H9 (cell line): Measurements from ENCODE around the gene MAPT. TPM values are rescaled to one million over a fixed set of nuclear protein-coding genes. Genes with fewer than 3 reads are reported as not detected.

ENCODE experiments used
- DNase-seq: peaks from one replicate; pipeline ENCODE4 v3.0.0-alpha.2; 2017
- H2AFZ ChIP-seq: one replicate; pipeline ENCODE4 v1.6.1; 2013; ENCODE audit warnings: mild to moderate bottlenecking, low read length, control low read depth, moderate library complexity
- H2AK5ac ChIP-seq: 2 replicates; pipeline ENCODE4 v1.6.1; 2013; ENCODE audit warnings: low read length, control low read depth, mixed read lengths; ENCODE audit not compliant: insufficient read length
- H2BK120ac ChIP-seq: one replicate; pipeline ENCODE4 v1.6.1; 2013; ENCODE audit warnings: low read depth, mild to moderate bottlenecking, low read length, control low read depth, inconsistent platforms; ENCODE audit not compliant: poor library complexity, severe bottlenecking
- H2BK12ac ChIP-seq: 2 replicates; pipeline ENCODE4 v1.6.1; 2013; ENCODE audit warnings: low read length, control low read depth, mixed read lengths, low read depth; ENCODE audit not compliant: insufficient read length
- H2BK15ac ChIP-seq: 2 replicates; pipeline ENCODE4 v1.6.1; 2013; ENCODE audit warnings: low read depth, low read length, control low read depth
- H2BK20ac ChIP-seq: one replicate; pipeline ENCODE4 v1.6.1; 2013; ENCODE audit warnings: low read depth, mild to moderate bottlenecking, low read length, control low read depth, inconsistent platforms; ENCODE audit not compliant: poor library complexity, severe bottlenecking
- H2BK5ac ChIP-seq: 2 replicates; pipeline ENCODE4 v1.6.1; 2013; ENCODE audit warnings: low read length, control low read depth, mixed read lengths; ENCODE audit not compliant: insufficient read length
- H3K14ac ChIP-seq: 2 replicates; pipeline ENCODE4 v1.6.1; 2013; ENCODE audit warnings: low read length, control low read depth; ENCODE audit not compliant: insufficient read depth
- H3K18ac ChIP-seq: 2 replicates; pipeline ENCODE4 v1.6.1; 2013; ENCODE audit warnings: low read depth, mild to moderate bottlenecking, mixed read lengths, low read length, control low read depth; ENCODE audit not compliant: insufficient read length
- H3K23ac ChIP-seq: 2 replicates; pipeline ENCODE4 v1.6.1; 2013; ENCODE audit warnings: low read length, control low read depth, mixed read lengths, low read depth; ENCODE audit not compliant: insufficient read length
- H3K23me2 ChIP-seq: 2 replicates; pipeline ENCODE4 v1.6.1; 2013; ENCODE audit warnings: low read depth, mild to moderate bottlenecking, mixed read lengths, low read length, control low read depth; ENCODE audit not compliant: insufficient read length, poor library complexity, severe bottlenecking
- H3K27ac ChIP-seq: 2 replicates; pipeline ENCODE4 v1.5.1; 2013; ENCODE audit warnings: low read length, control low read depth, mixed read lengths, low read depth; ENCODE audit not compliant: insufficient read length
- H3K27me3 ChIP-seq: 2 replicates; pipeline ENCODE4 v1.6.1; 2013; ENCODE audit warnings: low read length, control low read depth, inconsistent platforms; ENCODE audit not compliant: insufficient read depth
- H3K4ac ChIP-seq: 2 replicates; pipeline ENCODE4 v1.6.1; 2013; ENCODE audit warnings: low read depth, mild to moderate bottlenecking, control low read depth, inconsistent platforms, low read length, moderate library complexity
- H3K4me1 ChIP-seq: 2 replicates; pipeline ENCODE4 v1.6.1; 2013; ENCODE audit warnings: low read length, control low read depth, inconsistent platforms; ENCODE audit not compliant: insufficient read depth
- H3K4me2 ChIP-seq: 2 replicates; pipeline ENCODE4 v1.6.1; 2013; ENCODE audit warnings: low read length, control low read depth, mixed read lengths; ENCODE audit not compliant: insufficient read length, insufficient read depth
- H3K56ac ChIP-seq: 2 replicates; pipeline ENCODE4 v1.6.1; 2013; ENCODE audit warnings: low read depth, mild to moderate bottlenecking, mixed read lengths, low read length, control low read depth; ENCODE audit not compliant: insufficient read length
- H3K79me1 ChIP-seq: 2 replicates; pipeline ENCODE4 v1.6.1; 2013; ENCODE audit warnings: low read depth, mild to moderate bottlenecking, moderate library complexity, low read length, control low read depth, inconsistent platforms; ENCODE audit not compliant: insufficient read depth, poor library complexity, severe bottlenecking
- H3K79me2 ChIP-seq: 2 replicates; pipeline ENCODE4 v1.6.1; 2013; ENCODE audit warnings: low read length, control low read depth, inconsistent platforms; ENCODE audit not compliant: insufficient read depth
- H3K9ac ChIP-seq: 2 replicates; pipeline ENCODE4 v1.6.1; 2013; ENCODE audit warnings: low read length, control low read depth, mixed read lengths; ENCODE audit not compliant: insufficient read length; ENCODE audit errors: extremely low read depth
- H3K9me3 ChIP-seq: one replicate; pipeline ENCODE4 v1.6.1; 2013; ENCODE audit warnings: low read depth, low read length, inconsistent platforms; ENCODE audit not compliant: control insufficient read depth
- H3T11ph ChIP-seq: one replicate; pipeline ENCODE4 v1.6.1; 2013; ENCODE audit warnings: mild to moderate bottlenecking, low read length, control low read depth, inconsistent platforms
- H4K20me1 ChIP-seq: one replicate; pipeline ENCODE4 v1.6.1; 2013; ENCODE audit not compliant: control insufficient read depth, insufficient read length, insufficient read depth
- H4K5ac ChIP-seq: 2 replicates; pipeline ENCODE4 v1.6.1; 2013; ENCODE audit warnings: low read depth, mild to moderate bottlenecking, mixed read lengths, low read length, control low read depth; ENCODE audit not compliant: insufficient read length
- H4K8ac ChIP-seq: replicated peaks from 2 replicates; pipeline ENCODE4 v1.6.1; 2013; ENCODE audit warnings: low read length, control low read depth, mixed read lengths, low read depth; ENCODE audit not compliant: insufficient read length
- H4K91ac ChIP-seq: 2 replicates; pipeline ENCODE4 v1.6.1; 2013; ENCODE audit warnings: low read depth, mild to moderate bottlenecking, moderate library complexity, mixed read lengths, low read length, control low read depth; ENCODE audit not compliant: insufficient read length
- H3K27ac Mint-ChIP-seq, 3 experiments: 2 replicates in 2 of 3; 3 replicates in 1 of 3; pipeline ENCODE4 v1.8.0; 2020 to 2021; ENCODE audit warnings: mixed read lengths in 3 of 3, mild to moderate bottlenecking in 1 of 3, moderate library complexity in 1 of 3
- H3K27me3 Mint-ChIP-seq: 2 replicates; pipeline ENCODE4 v1.8.0; 2021; ENCODE audit warnings: low read depth, mild to moderate bottlenecking, moderate library complexity, mixed read lengths
- H3K36me3 Mint-ChIP-seq, 3 experiments: 2 replicates in 2 of 3; 3 replicates in 1 of 3; pipeline ENCODE4 v1.8.0; 2020 to 2021; ENCODE audit warnings: low read depth in 3 of 3, mixed read lengths in 3 of 3; ENCODE audit not compliant: insufficient read depth in 1 of 3
- H3K4me1 Mint-ChIP-seq, 2 experiments: 2 replicates each; pipeline ENCODE4 v1.8.0; 2020; ENCODE audit warnings: mixed read lengths in 2 of 2
- H3K4me3 Mint-ChIP-seq, 2 experiments: 2 replicates in 1 of 2; 3 replicates in 1 of 2; pipeline ENCODE4 v1.8.0; 2020 to 2021; ENCODE audit warnings: mild to moderate bottlenecking in 2 of 2, mixed read lengths in 2 of 2, moderate library complexity in 1 of 2
- H3K9me3 Mint-ChIP-seq, 2 experiments: 2 replicates in 1 of 2; 3 replicates in 1 of 2; pipeline ENCODE4 v1.8.0; 2020; ENCODE audit warnings: mild to moderate bottlenecking in 2 of 2, mixed read lengths in 2 of 2, moderate library complexity in 1 of 2
- CTCF ChIP-seq: fragments of 200-600 bp; sonication (generic); conservative IDR thresholded peaks from 3 replicates; pipeline ENCODE4 v1.8.0; 2021; ENCODE audit warnings: antibody characterized with exemption, mild to moderate bottlenecking
- WGBS: extraction: QIAGEN DNeasy Blood & Tissue Kit; methylation state at CpG from one replicate; pipeline ENCODE4 v1.1.7; 2013; ENCODE audit warnings: missing lambda C conversion rate, low lambda C conversion rate, mixed read lengths; ENCODE audit not compliant: insufficient read length; ENCODE audit errors: extremely low coverage; 5-methylcytosine and 5-hydroxymethylcytosine counted together
- total RNA-seq: library from RNA; stranded (reverse); gene quantifications from 2 replicates; pipeline ENCODE4 v1.2.1, GENCODE V29; 2021

MAPT gene
- total RNA-seq, 1 experiment from 2014 or later, result 1.6 TPM

DNA sequence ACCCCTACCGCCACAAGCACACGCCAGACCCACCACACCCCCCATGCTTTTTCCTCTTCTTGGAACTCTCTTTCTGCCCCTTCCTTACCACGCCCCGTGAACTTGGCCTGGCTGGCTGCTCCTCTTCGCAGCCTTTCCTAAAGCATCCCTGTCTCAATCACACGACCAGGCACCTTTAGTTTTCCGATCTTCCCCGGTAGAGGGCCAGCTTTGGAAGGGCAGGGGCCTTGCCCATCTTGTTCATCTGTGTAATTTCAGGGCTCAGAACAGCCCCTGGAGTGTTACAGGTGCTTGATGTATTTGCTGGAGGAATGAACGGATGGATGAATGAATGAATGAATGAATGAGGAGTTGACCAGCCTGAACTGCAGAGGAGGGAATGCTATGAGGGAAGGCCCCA lies 45.9 kb upstream of the MAPT start:
- Histone ChIP-seq H3K56ac (no peak overlapping the region), H3K9ac (no peak overlapping the region), H4K8ac (no peak overlapping the region), H3K4me1 (no peaks in the 10 kb centered on the region), H2BK20ac (no peak overlapping the region), H3K27me3 (peaks cover 3% of the 10 kb centered on the region; the same call in 1 of the 2 replicates), H3K18ac (no peak overlapping the region), H4K91ac (no peak overlapping the region), H3K4ac (no peak overlapping the region), H3K9me3 (no peaks in the 10 kb centered on the region), H2BK12ac (no peak overlapping the region), H4K20me1 (peaks cover 4% of the 10 kb centered on the region), H3K23me2 (no peaks in the 10 kb centered on the region), H2BK15ac (no peak overlapping the region), H2AFZ (no peak overlapping the region), H2AK5ac (no peak overlapping the region), H3K14ac (no peak overlapping the region), H3K23ac (no peak overlapping the region), H3K79me1 (no peaks in the 10 kb centered on the region), H4K5ac (no peak overlapping the region), H2BK5ac (no peak overlapping the region), H3K79me2 (no peaks in the 10 kb centered on the region), H3K4me2 (no peak overlapping the region), H3T11ph (no peak overlapping the region), H3K27ac (no peak overlapping the region), H2BK120ac (no peak overlapping the region)
- Mint-ChIP-seq H3K9me3 (no peaks in the 10 kb centered on the region), H3K36me3 (no peaks in the 10 kb centered on the region), H3K27me3 (peaks cover 10% of the 10 kb centered on the region), H3K27ac (peak overlapping the region in 1 of 3 experiments; percentile 49; a peak in 1 of 7 replicates), H3K4me3 (no peak overlapping the region), H3K4me1 (0 out of 4 replicates have a peak, but pooled peaks cover 0 to 3% of the 10 kb centered on the region in 2 experiments)
- DNase-seq, result no peak
- peak; percentile 29; the same call in 2 of the 3 replicates for TF ChIP-seq CTCF
- WGBS, result no CpG with 5 or more reads among the region's 9 CpGs
